Activated naive CD4-positive, alpha-beta T cell treated with anti-CD3 and anti-CD28 coated beads for 36 hours (primary cell): ENCODE measurements around the gene TSN. TPM values are rescaled to one million over a fixed set of nuclear protein-coding genes. Genes with fewer than 3 reads are reported as not detected.

ENCODE experiments used
- CTCF ChIA-PET: fragments of 350-600 bp; sonication (Branson Sonifier 250); formaldehyde crosslinking; loops from one replicate; lab custom pipeline; 2021; ENCODE audit warnings: antibody characterized with exemption; lab: Charles Lee
- DNase-seq: peaks from one replicate; pipeline ENCODE4 v3.0.0-alpha.2; 2020
- H3K27ac Mint-ChIP-seq: one replicate; pipeline ENCODE4 v1.8.0; 2021; ENCODE audit warnings: mild to moderate bottlenecking, mixed read lengths
- H3K27me3 Mint-ChIP-seq: one replicate; pipeline ENCODE4 v1.8.0; 2021; ENCODE audit warnings: low read depth, mixed read lengths
- H3K36me3 Mint-ChIP-seq: one replicate; pipeline ENCODE4 v1.8.0; 2021; ENCODE audit warnings: low read depth, mixed read lengths
- H3K4me1 Mint-ChIP-seq: one replicate; pipeline ENCODE4 v1.8.0; 2021; ENCODE audit warnings: low read depth, mixed read lengths
- H3K4me3 Mint-ChIP-seq: one replicate; pipeline ENCODE4 v1.8.0; 2021; ENCODE audit warnings: mild to moderate bottlenecking, moderate library complexity, mixed read lengths
- H3K9me3 Mint-ChIP-seq: one replicate; pipeline ENCODE4 v1.8.0; 2021; ENCODE audit warnings: mixed read lengths
- intact Hi-C: fragments of 100-400 bp; cut with micrococcal nuclease; formaldehyde crosslinking; loops from one replicate; pipeline ENCODE4 v1.15.1; 2023
- total RNA-seq, 2 experiments: library from RNA; stranded (reverse); gene quantifications; one replicate each; pipeline ENCODE4 v1.2.3, GENCODE V29; 2021

The TSN gene
- total RNA-seq, 2 experiments from 2014 or later = 49.8 to 52.6 TPM

DNA sequence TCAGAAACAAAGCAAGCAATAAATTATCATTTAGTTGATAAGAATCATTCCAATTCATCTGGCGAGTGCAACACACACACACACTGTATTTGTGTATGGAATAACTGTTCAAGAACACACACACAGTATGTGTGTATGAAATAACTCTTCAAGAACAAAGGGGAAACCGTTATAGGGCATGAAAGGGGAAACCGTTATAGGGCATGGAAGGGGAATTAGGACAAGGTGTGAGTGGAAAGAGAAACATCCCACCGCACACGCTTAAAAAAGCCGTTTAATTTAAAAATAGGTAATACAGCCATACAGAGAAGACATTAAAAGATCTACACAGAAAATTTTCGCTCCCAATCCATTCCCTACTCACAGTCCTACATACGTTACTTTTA, 607 bp upstream of the TSN start:
- Mint-ChIP-seq H3K4me1 (peaks cover 27% of the 10 kb centered on the region), H3K27ac (peak overlapping the region; percentile 70), H3K36me3 (peaks cover 4% of the 10 kb centered on the region), H3K27me3 (no peaks in the 10 kb centered on the region), H3K4me3 (peak overlapping the region; percentile 91), H3K9me3 (no peaks in the 10 kb centered on the region)
- DNase-seq = no peak
- intact Hi-C loops = loop anchor here (1.0 kb wide), 5 partner anchors 9 to 225 kb away; partner anchors contain the start of genes CLASP1, NIFK and RNU4ATAC
- CTCF ChIA-PET = no interaction called here

DNA sequence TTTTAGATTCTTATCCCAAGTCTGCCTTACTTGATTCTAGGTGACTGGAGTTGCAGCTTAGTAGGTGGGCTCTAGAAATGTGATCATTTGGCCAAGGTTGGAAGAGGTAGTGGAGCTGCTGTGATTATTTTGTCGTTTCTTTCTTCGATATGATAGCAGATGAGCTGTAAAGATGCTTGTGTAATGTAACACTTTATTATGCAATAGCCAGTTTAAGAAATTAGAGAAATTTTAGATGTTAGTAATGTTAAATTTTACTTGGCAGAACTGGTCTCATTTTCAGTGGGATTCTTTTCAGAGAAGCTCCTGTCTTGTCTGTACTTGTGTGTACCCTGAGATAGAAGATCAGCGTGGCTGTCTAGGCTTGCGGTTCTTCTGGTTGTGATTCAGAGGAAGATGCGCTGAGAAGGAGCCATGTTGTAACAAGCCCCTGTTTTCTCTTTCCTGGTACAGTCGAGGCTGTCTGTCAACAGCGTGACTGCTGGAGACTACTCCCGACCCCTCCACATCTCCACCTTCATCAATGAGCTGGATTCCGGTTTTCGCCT, 9.3 kb downstream of the TSN start:
- intact Hi-C loops = no loop called here
- no peaks in the 10 kb centered on the region for H3K9me3 Mint-ChIP-seq
- H3K27ac Mint-ChIP-seq = peak overlapping the region; percentile 24

DNA sequence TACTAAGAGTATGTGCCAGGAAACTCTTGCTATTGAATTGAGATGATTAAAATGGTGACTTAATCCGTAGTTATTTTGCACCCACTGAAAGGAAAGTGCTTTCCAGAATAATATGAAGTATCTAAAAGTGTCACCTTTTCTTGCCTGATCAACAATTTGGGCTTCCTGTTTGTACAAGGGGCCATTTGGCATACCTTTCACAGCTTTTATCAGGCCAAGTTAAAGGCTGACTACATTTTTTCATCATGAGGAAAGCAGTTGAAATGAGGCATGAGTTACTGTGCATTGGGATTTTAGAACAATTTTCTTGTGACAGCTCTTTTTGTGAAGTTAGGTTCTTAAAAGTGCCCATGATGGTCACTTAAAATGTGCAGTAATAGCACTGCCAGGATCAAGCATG, 11.2 kb downstream of the TSN start:
- Mint-ChIP-seq H3K4me1 (no peaks in the 10 kb centered on the region), H3K4me3 (no peak overlapping the region), H3K9me3 (no peaks in the 10 kb centered on the region), H3K27me3 (no peaks in the 10 kb centered on the region), H3K36me3 (peaks cover 26% of the 10 kb centered on the region), H3K27ac (no peak overlapping the region)
- CTCF ChIA-PET = no interaction called here
- intact Hi-C loops = no loop called here
- no peak for DNase-seq

More for the DNA sequence above, 9.3 kb downstream of the TSN start:
- peaks cover 30% of the 10 kb centered on the region for H3K36me3 Mint-ChIP-seq
- peaks cover 6% of the 10 kb centered on the region for H3K4me1 Mint-ChIP-seq
- no peak for DNase-seq
- H3K4me3 Mint-ChIP-seq = no peak overlapping the region
- CTCF ChIA-PET = no interaction called here
- H3K27me3 Mint-ChIP-seq = no peaks in the 10 kb centered on the region

DNA sequence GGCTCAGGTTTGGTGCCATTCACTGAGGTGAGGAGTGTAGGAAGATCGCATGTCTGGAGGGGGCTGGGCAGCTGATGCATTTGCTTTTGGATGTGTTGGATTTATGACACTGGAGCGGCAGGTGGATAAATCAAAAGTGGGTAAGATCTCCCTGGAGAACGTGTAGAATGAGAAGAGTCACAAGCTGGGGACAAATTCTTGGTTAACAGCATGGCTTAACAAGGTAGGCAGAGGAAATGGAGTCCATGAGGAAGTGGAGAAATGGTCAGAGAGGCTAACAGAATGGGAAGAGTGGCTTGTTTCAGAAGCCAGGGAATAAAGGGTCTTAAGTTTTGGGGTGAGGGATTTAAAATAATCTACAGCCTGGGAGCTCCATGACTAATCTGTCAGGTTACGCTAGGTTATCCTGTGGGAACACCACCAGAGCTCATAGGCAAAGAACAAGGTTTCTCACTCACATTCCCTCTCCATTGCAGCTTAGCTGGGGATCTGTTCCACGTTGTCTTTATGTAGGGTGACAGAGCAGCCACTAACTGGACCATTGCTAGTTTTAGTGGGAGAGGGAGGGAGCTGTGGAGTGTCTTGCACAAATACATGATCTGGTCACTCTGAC, 12.8 kb downstream of the TSN start:
- Mint-ChIP-seq H3K4me1 (no peaks in the 10 kb centered on the region), H3K27ac (no peak overlapping the region), H3K4me3 (no peak overlapping the region), H3K27me3 (no peaks in the 10 kb centered on the region), H3K36me3 (peaks cover 21% of the 10 kb centered on the region), H3K9me3 (no peaks in the 10 kb centered on the region)
- intact Hi-C loops = no loop called here
- no peak for DNase-seq
- CTCF ChIA-PET = no interaction called here

DNA sequence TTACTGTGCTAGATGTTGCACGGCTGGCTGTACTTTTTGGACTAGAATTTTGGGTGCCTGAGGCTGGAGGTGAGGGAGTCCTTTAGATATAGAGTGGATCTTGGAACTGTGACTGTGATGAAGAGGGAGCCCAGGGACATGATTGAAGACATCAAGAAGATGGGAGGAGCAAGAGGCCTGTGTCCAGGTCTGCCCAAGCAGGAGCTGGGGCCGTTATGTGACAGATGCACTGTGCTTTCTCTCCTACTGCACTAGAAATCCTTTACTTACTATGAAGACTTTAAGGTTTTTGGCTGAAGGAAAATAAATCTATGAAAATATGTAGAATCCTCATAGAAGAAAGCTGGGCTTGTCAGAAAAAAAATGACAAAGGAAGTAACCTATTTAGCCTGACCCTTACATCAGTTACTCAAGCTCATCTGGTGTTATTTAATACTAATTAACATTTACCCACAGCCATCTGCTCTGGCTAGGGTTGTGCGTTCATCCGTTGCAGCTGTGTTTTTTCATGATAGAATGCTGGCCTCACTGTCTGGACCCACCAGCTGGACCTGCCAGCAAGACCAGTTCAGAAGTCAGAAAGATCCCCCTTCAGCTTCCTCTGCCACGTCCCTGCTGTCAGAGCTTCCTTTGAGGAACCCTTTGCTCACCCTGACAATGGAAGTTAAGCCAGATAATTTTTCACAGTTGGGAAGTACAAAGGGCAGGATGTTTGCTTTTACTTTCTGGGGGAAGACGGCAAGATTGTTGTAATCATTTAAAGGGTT, 16.7 kb downstream of the TSN start:
- no peaks in the 10 kb centered on the region for H3K4me1 Mint-ChIP-seq
- H3K27me3 Mint-ChIP-seq = no peaks in the 10 kb centered on the region
- intact Hi-C loops = no loop called here
- peaks cover 4% of the 10 kb centered on the region for H3K36me3 Mint-ChIP-seq
- CTCF ChIA-PET = interaction anchor here (1.1 to 1.4 kb wide), 2 partner anchors 14 to 37 kb away, joined by 3 read pairs; no protein-coding TSS in a partner anchor
- H3K27ac Mint-ChIP-seq = no peak overlapping the region
- H3K9me3 Mint-ChIP-seq = no peaks in the 10 kb centered on the region
- H3K4me3 Mint-ChIP-seq = no peak overlapping the region
- DNase-seq = no peak

DNA sequence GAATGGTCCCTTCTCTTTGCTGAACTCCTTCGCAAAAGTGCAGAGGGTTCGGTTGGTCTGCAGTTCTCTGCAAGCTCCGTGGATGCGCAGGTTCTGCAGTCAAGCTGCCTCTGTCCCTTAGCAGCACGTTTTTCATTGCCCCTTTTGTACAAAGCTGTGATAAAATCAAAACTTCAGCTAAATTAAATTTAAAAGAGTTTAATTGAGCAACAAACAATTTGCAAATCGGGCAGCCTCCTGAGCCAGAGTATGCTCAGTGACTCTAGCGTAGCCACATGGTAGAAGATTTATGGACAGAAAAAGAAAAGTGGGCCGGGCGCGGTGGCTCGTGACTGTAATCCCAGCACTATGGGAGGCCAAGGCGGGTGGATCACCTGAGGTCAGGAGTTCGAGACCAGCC, 18.8 kb downstream of the TSN start:
- H3K9me3 Mint-ChIP-seq = no peaks in the 10 kb centered on the region
- H3K27ac Mint-ChIP-seq = no peak overlapping the region
- no peaks in the 10 kb centered on the region for H3K4me1 Mint-ChIP-seq
- no peak for DNase-seq
- CTCF ChIA-PET = interaction anchor here (0.6 kb wide), 2 partner anchors 589 to 786 kb away, joined by 3 read pairs; no protein-coding TSS in a partner anchor
- H3K36me3 Mint-ChIP-seq = peaks cover 1% of the 10 kb centered on the region
- no peak overlapping the region for H3K4me3 Mint-ChIP-seq
- no peaks in the 10 kb centered on the region for H3K27me3 Mint-ChIP-seq
- intact Hi-C loops = no loop called here

DNA sequence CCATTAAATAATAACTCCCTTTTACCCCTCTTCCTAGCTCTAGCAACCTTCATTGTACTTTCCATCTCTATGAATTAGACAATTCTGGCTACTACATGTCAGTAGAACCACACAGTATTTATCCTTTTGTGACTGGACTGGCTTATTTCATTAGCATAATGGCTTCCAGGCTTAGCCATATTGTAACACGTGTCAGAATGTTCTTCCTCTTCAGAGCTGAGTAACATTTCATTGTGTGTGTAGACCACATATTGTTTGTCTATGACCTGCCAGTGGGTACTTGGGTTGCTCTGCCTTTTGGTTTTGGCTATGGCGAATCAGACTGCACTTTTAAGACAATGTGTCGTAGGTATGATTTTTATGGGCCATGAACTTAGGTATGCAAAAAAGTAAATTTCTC, 20.9 kb downstream of the TSN start:
- H3K27ac Mint-ChIP-seq = no peak overlapping the region
- CTCF ChIA-PET = no interaction called here
- no peaks in the 10 kb centered on the region for H3K4me1 Mint-ChIP-seq
- H3K4me3 Mint-ChIP-seq = no peak overlapping the region
- H3K36me3 Mint-ChIP-seq = peaks cover 1% of the 10 kb centered on the region
- intact Hi-C loops = no loop called here
- DNase-seq = no peak
- no peaks in the 10 kb centered on the region for H3K9me3 Mint-ChIP-seq
- H3K27me3 Mint-ChIP-seq = no peaks in the 10 kb centered on the region

DNA sequence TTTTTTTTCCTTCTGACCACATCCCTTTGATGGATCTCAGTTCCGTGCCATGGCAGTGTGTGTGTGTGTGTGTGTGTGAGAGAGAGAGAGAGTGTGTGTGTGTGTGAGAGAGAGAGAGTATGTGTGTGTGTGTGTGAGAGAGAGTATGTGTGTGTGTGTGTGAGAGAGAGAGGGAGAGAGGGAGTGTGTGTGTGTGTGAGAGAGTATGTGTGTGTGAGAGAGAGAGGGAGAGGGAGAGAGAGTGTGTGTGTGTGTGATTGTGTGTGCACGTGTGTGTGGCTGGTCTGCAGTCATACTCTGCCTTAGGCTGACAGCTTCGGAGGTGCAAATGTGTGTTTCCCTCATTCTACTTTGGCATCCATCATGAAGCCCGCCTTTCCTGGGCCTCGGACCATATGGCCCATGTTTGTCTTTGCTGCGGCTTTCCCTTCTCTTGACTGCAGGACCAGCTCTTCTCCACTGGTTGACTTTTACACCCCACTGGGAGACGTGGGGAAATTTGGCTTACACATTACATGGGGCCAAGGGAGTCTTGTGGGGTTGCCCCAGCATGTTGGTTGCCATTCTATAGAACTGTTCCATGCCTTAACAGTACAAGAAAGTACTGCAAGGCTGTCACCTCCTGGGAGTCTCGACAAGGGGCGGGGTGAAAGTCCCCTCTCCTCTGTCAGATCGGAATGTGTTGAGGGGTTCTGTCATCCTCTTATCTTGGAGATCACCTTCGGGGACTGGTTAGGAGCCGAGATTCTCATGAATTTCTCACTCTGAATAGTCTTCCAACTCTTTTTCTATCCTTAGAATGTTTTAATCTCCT, 21.6 kb downstream of the TSN start:
- CTCF ChIA-PET = interaction anchor here (0.6 to 0.7 kb wide), 2 partner anchors 1099 to 1506 kb away, joined by 3 read pairs; no protein-coding TSS in a partner anchor
- H3K4me1 Mint-ChIP-seq = no peaks in the 10 kb centered on the region
- H3K27me3 Mint-ChIP-seq = no peaks in the 10 kb centered on the region
- H3K4me3 Mint-ChIP-seq = no peak overlapping the region
- intact Hi-C loops = no loop called here
- H3K9me3 Mint-ChIP-seq = no peaks in the 10 kb centered on the region
- no peak overlapping the region for H3K27ac Mint-ChIP-seq
- DNase-seq = no peak
- peaks cover 1% of the 10 kb centered on the region for H3K36me3 Mint-ChIP-seq

DNA sequence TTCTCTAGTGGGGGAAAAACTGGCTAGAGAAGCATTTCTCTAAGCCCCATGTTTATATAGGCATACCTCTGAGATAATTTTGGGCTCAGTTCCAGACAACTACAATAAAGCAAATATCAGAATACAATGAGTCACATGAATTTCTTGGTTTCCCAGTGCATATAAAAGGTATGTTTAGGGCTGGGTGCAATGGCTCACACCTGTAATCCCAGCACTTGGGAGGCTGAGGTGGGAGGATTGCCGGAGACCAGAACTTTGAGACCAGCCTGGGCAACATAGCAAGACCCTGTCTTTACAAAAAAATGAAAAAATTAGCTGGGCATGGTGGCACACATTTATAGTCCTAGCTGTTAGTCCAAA, 22.2 kb downstream of the TSN start:
- Mint-ChIP-seq H3K9me3 (no peaks in the 10 kb centered on the region), H3K36me3 (peaks cover 1% of the 10 kb centered on the region), H3K4me3 (no peak overlapping the region), H3K4me1 (no peaks in the 10 kb centered on the region), H3K27ac (no peak overlapping the region), H3K27me3 (no peaks in the 10 kb centered on the region)
- intact Hi-C loops = no loop called here
- CTCF ChIA-PET = interaction anchor here (0.6 to 0.7 kb wide), 2 partner anchors 1100 to 1507 kb away, joined by 3 read pairs; no protein-coding TSS in a partner anchor
- no peak for DNase-seq

DNA sequence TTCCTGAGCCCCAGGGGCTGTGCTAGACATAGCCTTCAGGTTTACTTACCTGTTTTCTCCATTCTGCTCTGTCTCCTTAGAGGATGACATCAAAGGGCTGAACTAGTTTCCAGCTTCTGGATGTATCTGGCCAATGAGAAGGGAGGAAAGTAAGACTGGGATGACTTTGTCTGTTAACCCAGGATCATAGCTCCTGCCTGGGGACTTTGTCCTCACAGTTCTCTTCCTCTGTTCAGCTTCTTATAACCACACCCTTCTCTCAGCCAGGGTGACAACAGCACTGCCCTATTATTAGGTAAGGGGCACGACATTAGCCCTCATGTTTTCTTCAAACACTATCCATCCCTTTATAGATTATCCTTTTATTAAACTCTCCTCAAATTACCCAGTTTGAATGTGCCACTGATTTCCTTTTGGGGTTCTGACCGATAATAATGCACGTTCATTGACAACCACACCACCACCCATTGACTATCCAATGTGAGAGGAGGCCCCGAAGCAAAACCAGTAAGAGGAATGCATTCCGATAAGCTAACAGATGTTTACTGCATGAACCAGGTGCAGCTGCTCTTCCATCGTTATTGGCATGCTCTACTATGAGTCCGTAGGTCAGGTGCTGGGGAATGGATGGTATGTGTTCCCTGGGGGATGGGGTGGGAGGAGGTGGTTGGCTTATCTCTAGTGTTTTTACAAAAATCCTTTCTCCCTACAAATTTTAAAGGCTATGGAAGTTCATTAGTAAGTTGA, 23.5 kb downstream of the TSN start:
- H3K4me3 Mint-ChIP-seq = no peak overlapping the region
- H3K27ac Mint-ChIP-seq = no peak overlapping the region
- no peak for DNase-seq
- H3K27me3 Mint-ChIP-seq = no peaks in the 10 kb centered on the region
- H3K4me1 Mint-ChIP-seq = no peaks in the 10 kb centered on the region
- H3K9me3 Mint-ChIP-seq = no peaks in the 10 kb centered on the region
- intact Hi-C loops = no loop called here
- CTCF ChIA-PET = interaction anchor here (1.1 kb wide), 1 partner anchor 32 kb away, joined by 4 read pairs; no protein-coding TSS in a partner anchor
- no peaks in the 10 kb centered on the region for H3K36me3 Mint-ChIP-seq

DNA sequence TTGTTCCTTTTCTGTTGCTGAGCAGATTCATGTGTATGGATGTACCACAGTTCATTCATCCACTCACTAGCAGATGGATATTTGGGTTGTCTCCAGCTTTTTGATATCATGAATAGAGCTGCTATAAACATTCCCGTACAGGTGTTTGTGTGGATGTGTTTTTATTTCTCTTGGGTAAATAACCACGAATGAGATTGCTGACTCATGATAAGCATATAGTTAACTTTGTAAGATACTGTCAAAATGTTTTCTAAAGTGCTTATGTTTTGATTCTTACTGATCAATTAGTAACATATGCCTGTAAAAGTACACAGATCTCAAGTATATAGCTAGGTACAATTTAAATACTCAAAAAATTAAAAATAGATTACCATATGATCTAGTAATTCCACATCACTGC, 27.7 kb downstream of the TSN start:
- H3K4me3 Mint-ChIP-seq = no peak overlapping the region
- H3K27me3 Mint-ChIP-seq = no peaks in the 10 kb centered on the region
- no peaks in the 10 kb centered on the region for H3K4me1 Mint-ChIP-seq
- H3K9me3 Mint-ChIP-seq = no peaks in the 10 kb centered on the region
- no peaks in the 10 kb centered on the region for H3K36me3 Mint-ChIP-seq
- CTCF ChIA-PET = no interaction called here
- intact Hi-C loops = no loop called here
- DNase-seq = no peak
- H3K27ac Mint-ChIP-seq = no peak overlapping the region
